ENCODE measurements around the gene POU2F3.
A peak's percentile ranks its signal among the peaks of the same experiment; 100 is the strongest.

POU2F3 gene

GRCh38 chr11:120316880-120317688 lies 77.1 kb downstream of the POU2F3 start:
- no peaks in the 10 kb centered on the region for H3K9me3 Mint-ChIP-seq (ENCODE audit: low read depth)
- H3K27ac Mint-ChIP-seq = no peak overlapping the region
- no peaks in the 10 kb centered on the region for H3K36me3 Mint-ChIP-seq
- no peak overlapping the region for H3K4me3 Mint-ChIP-seq
- peaks cover 12% of the 10 kb centered on the region for H3K27me3 Mint-ChIP-seq
- H3K4me1 Mint-ChIP-seq (ENCODE audit: low read depth) = no peaks in the 10 kb centered on the region

- no peaks in the 10 kb centered on the region for H3K4me1 Mint-ChIP-seq (ENCODE audit: low read depth)
- H3K36me3 Mint-ChIP-seq = no peaks in the 10 kb centered on the region
- no peak overlapping the region for H3K27ac Mint-ChIP-seq
- H3K9me3 Mint-ChIP-seq (ENCODE audit: low read depth) = no peaks in the 10 kb centered on the region
- no peak overlapping the region for H3K4me3 Mint-ChIP-seq
- peaks cover 17% of the 10 kb centered on the region for H3K27me3 Mint-ChIP-seq
Observed at GRCh38 chr11:120317689-120318480, 77.9 kb downstream of the POU2F3 start.

GRCh38 chr11:120318906-120319305 lies 79.0 kb downstream of the POU2F3 start:
- H3K27ac Mint-ChIP-seq = no peak overlapping the region
- H3K4me3 Mint-ChIP-seq = no peak overlapping the region

GRCh38 chr11:120324932-120325810 lies 85.2 kb downstream of the POU2F3 start, which contains the start of gene TLCD5:
TSS of gene TLCD5 (plus strand) at chr11:120325299. CDS start at chr11:120327442, 2,143 bp downstream.
- no peaks in the 10 kb centered on the region for H3K36me3 Mint-ChIP-seq
- H3K27ac Mint-ChIP-seq = no peak within 1 kb of the TSS
- no peaks in the 10 kb centered on the region for H3K9me3 Mint-ChIP-seq (ENCODE audit: low read depth)

More at GRCh38 chr11:120318906-120319305, 79.0 kb downstream of the POU2F3 start:
- no peaks in the 10 kb centered on the region for H3K36me3 Mint-ChIP-seq
- peaks cover 23% of the 10 kb centered on the region for H3K27me3 Mint-ChIP-seq
- H3K9me3 Mint-ChIP-seq (ENCODE audit: low read depth) = no peaks in the 10 kb centered on the region
- H3K4me1 Mint-ChIP-seq (ENCODE audit: low read depth) = no peaks in the 10 kb centered on the region

GRCh38 chr11:120326228-120326627 lies 86.3 kb downstream of the POU2F3 start:
- peaks cover 55% of the 10 kb centered on the region for H3K27me3 Mint-ChIP-seq
- peaks cover 20% of the 10 kb centered on the region for H3K4me1 Mint-ChIP-seq (ENCODE audit: low read depth)
- H3K36me3 Mint-ChIP-seq = no peaks in the 10 kb centered on the region
- H3K9me3 Mint-ChIP-seq (ENCODE audit: low read depth) = no peaks in the 10 kb centered on the region
- H3K4me3 Mint-ChIP-seq = peak overlapping the region; percentile 62
- H3K27ac Mint-ChIP-seq = no peak overlapping the region

More at GRCh38 chr11:120324932-120325810, 85.2 kb downstream of the POU2F3 start, which contains the start of gene TLCD5:
- Mint-ChIP-seq H3K27me3 (peaks cover 50% of the 10 kb centered on the region), H3K4me1 (ENCODE audit: low read depth) (peaks cover 20% of the 10 kb centered on the region), H3K4me3 (peak within 1 kb of the TSS; percentile 85)

- no peak overlapping the region for H3K27ac Mint-ChIP-seq
- no peaks in the 10 kb centered on the region for H3K9me3 Mint-ChIP-seq (ENCODE audit: low read depth)
- H3K36me3 Mint-ChIP-seq = no peaks in the 10 kb centered on the region
- peaks cover 56% of the 10 kb centered on the region for H3K27me3 Mint-ChIP-seq
- H3K4me1 Mint-ChIP-seq (ENCODE audit: low read depth) = peaks cover 20% of the 10 kb centered on the region
- peak overlapping the region; percentile 18 for H3K4me3 Mint-ChIP-seq
Observed at GRCh38 chr11:120326845-120327281, 86.9 kb downstream of the POU2F3 start.

GRCh38 chr11:120327311-120327710 lies 87.4 kb downstream of the POU2F3 start:
- no peak overlapping the region for H3K4me3 Mint-ChIP-seq
- H3K9me3 Mint-ChIP-seq (ENCODE audit: low read depth) = no peaks in the 10 kb centered on the region
- peaks cover 55% of the 10 kb centered on the region for H3K27me3 Mint-ChIP-seq
- H3K4me1 Mint-ChIP-seq (ENCODE audit: low read depth) = peaks cover 20% of the 10 kb centered on the region
- H3K27ac Mint-ChIP-seq = no peak overlapping the region
- no peaks in the 10 kb centered on the region for H3K36me3 Mint-ChIP-seq

- no peak overlapping the region for H3K4me3 Mint-ChIP-seq
- H3K27me3 Mint-ChIP-seq = peaks cover 45% of the 10 kb centered on the region
- H3K9me3 Mint-ChIP-seq (ENCODE audit: low read depth) = no peaks in the 10 kb centered on the region
- H3K4me1 Mint-ChIP-seq (ENCODE audit: low read depth) = peaks cover 20% of the 10 kb centered on the region
- no peaks in the 10 kb centered on the region for H3K36me3 Mint-ChIP-seq
- H3K27ac Mint-ChIP-seq = no peak overlapping the region
Observed at GRCh38 chr11:120329556-120329955, 89.6 kb downstream of the POU2F3 start.

GRCh38 chr11:120330045-120330444 lies 90.1 kb downstream of the POU2F3 start:
- Mint-ChIP-seq H3K36me3 (no peaks in the 10 kb centered on the region), H3K27ac (no peak overlapping the region), H3K4me3 (no peak overlapping the region), H3K9me3 (ENCODE audit: low read depth) (no peaks in the 10 kb centered on the region), H3K4me1 (ENCODE audit: low read depth) (peaks cover 19% of the 10 kb centered on the region), H3K27me3 (peaks cover 41% of the 10 kb centered on the region)

GRCh38 chr11:120331301-120331996 lies 91.5 kb downstream of the POU2F3 start:
- Mint-ChIP-seq H3K9me3 (ENCODE audit: low read depth) (no peaks in the 10 kb centered on the region), H3K27ac (no peak overlapping the region), H3K4me3 (no peak overlapping the region), H3K36me3 (no peaks in the 10 kb centered on the region), H3K27me3 (peaks cover 34% of the 10 kb centered on the region), H3K4me1 (ENCODE audit: low read depth) (peaks cover 13% of the 10 kb centered on the region)

GRCh38 chr11:120332822-120333716 lies 93.1 kb downstream of the POU2F3 start:
- H3K4me1 Mint-ChIP-seq (ENCODE audit: low read depth) = peaks cover 18% of the 10 kb centered on the region
- H3K4me3 Mint-ChIP-seq = no peak overlapping the region
- H3K27me3 Mint-ChIP-seq = peaks cover 38% of the 10 kb centered on the region
- H3K9me3 Mint-ChIP-seq (ENCODE audit: low read depth) = no peaks in the 10 kb centered on the region
- no peak overlapping the region for H3K27ac Mint-ChIP-seq
- peaks cover 3% of the 10 kb centered on the region for H3K36me3 Mint-ChIP-seq

GRCh38 chr11:120333801-120334200 lies 93.9 kb downstream of the POU2F3 start:
- H3K36me3 Mint-ChIP-seq = peaks cover 3% of the 10 kb centered on the region
- peaks cover 39% of the 10 kb centered on the region for H3K27me3 Mint-ChIP-seq
- H3K4me1 Mint-ChIP-seq (ENCODE audit: low read depth) = peaks cover 22% of the 10 kb centered on the region
- H3K9me3 Mint-ChIP-seq (ENCODE audit: low read depth) = no peaks in the 10 kb centered on the region
- H3K27ac Mint-ChIP-seq = no peak overlapping the region
- H3K4me3 Mint-ChIP-seq = no peak overlapping the region

GRCh38 chr11:120334332-120334731 lies 94.4 kb downstream of the POU2F3 start:
- Mint-ChIP-seq H3K36me3 (peaks cover 3% of the 10 kb centered on the region), H3K4me3 (no peak overlapping the region), H3K4me1 (ENCODE audit: low read depth) (peaks cover 22% of the 10 kb centered on the region), H3K27me3 (peaks cover 40% of the 10 kb centered on the region), H3K9me3 (ENCODE audit: low read depth) (no peaks in the 10 kb centered on the region), H3K27ac (no peak overlapping the region)
